A549 (cell line): ENCODE data around the gene CIT. TPM values are rescaled to one million over a fixed set of nuclear protein-coding genes. Genes with fewer than 3 reads are reported as not detected.

ENCODE experiments used
- ATAC-seq, 2 experiments: fragments of 200-7000 bp in 1 of 2; fragments of >200 bp in 1 of 2; cut with Nextera tagmentation in 1 of 2; cut with Tn5 transposase in 1 of 2; 3 replicates each; pipeline versions ENCODE4 v1.8.0 to v1.9.1; 2018 to 2020; ENCODE audit warnings: mild to moderate bottlenecking in 1 of 2, moderate library complexity in 1 of 2
- CTCF ChIA-PET: fragments of 300-600 bp; sonication (Branson Sonifier 250); formaldehyde crosslinking; extraction: SDS; loops from one replicate; lab custom pipeline; 2021; ENCODE audit warnings: antibody characterized with exemption, inconsistent platforms; lab: Yijun Ruan, JAX
- POLR2A ChIA-PET: fragments of 350-600 bp; formaldehyde crosslinking; extraction: SDS; loops from one replicate; lab custom pipeline; 2021; ENCODE audit warnings: antibody characterized with exemption, inconsistent platforms; lab: Yijun Ruan, JAX
- DNase-seq, 2 experiments: peaks; one replicate each; pipeline versions ENCODE4 v3.0.0 to v3.0.0-alpha.2; 2011 to 2016; ENCODE audit warnings: low read depth in 1 of 2, low spot score in 1 of 2
- FAIRE-seq: peaks from 2 replicates; lab custom pipeline; 2011; peaks lifted over from hg19 to GRCh38; lab: Jason Lieb, UNC
- H3K27ac ChIP-seq, 2 experiments: fragments of >200 bp; sonication (Bioruptor Twin); formaldehyde crosslinking; 3 replicates each; pipeline ENCODE4 v1.5.1; 2016 to 2017
- H3K4me1 ChIP-seq: fragments of >200 bp; sonication (Bioruptor Twin); formaldehyde crosslinking; 3 replicates; pipeline ENCODE4 v1.6.1; 2016
- H3K4me2 ChIP-seq: fragments of >200 bp; sonication (Bioruptor Twin); formaldehyde crosslinking; 3 replicates; pipeline ENCODE4 v1.6.1; 2016
- H3K4me3 ChIP-seq: fragments of >200 bp; sonication (Bioruptor Twin); formaldehyde crosslinking; 3 replicates; pipeline ENCODE4 v1.5.1; 2016
- H3K9me3 ChIP-seq: fragments of >200 bp; sonication (Bioruptor Twin); formaldehyde crosslinking; 3 replicates; pipeline ENCODE4 v1.6.1; 2016
- CEBPB ChIP-seq, 2 experiments: fragments of >200 bp in 1 of 2; sonication (Bioruptor Twin) in 1 of 2; formaldehyde crosslinking in 1 of 2; IDR thresholded peaks; 2 replicates each; pipeline ENCODE4 v1.6.1; 2012 to 2016
- CHD2 ChIP-seq: fragments of 150-350 bp; IDR thresholded peaks from 2 replicates; pipeline ENCODE4 v1.6.1; 2014; ENCODE audit warnings: low read length; ENCODE audit not compliant: partially characterized antibody
- EHF ChIP-seq: fragments of 250-450 bp; sonication (Bioruptor Pico); IDR thresholded peaks from 2 replicates; pipeline ENCODE4 v1.5.0; 2020; ENCODE audit warnings: mild to moderate bottlenecking
- EHMT2 ChIP-seq: fragments of 200-600 bp; sonication (generic); IDR thresholded peaks from 2 replicates; pipeline ENCODE4 v1.6.1; 2016; ENCODE audit warnings: antibody characterized with exemption, low read depth, mild to moderate bottlenecking, moderate library complexity
- FOSL2 ChIP-seq, 2 experiments: fragments of 450-650 bp in 1 of 2; fragments of >200 bp in 1 of 2; sonication (Bioruptor Twin) in 1 of 2; formaldehyde crosslinking; IDR thresholded peaks; 2 replicates each; pipeline versions ENCODE4 v1.5.0 to v1.6.1; 2016 to 2020; ENCODE audit warnings: mild to moderate bottlenecking in 1 of 2, moderate library complexity in 1 of 2
- GATA3 ChIP-seq: IDR thresholded peaks from 2 replicates; pipeline ENCODE4 v1.6.1; 2012; ENCODE audit warnings: borderline replicate concordance
- HDAC2 ChIP-seq: fragments of 200-600 bp; sonication (generic); IDR thresholded peaks from 2 replicates; pipeline ENCODE4 v1.6.1; 2016
- HEYL ChIP-seq: fragments of 250-450 bp; sonication (Bioruptor Pico); IDR thresholded peaks from 2 replicates; pipeline ENCODE4 v1.8.0; 2021; ENCODE audit warnings: mild to moderate bottlenecking, moderate library complexity
- HOXB13 ChIP-seq: fragments of 250-450 bp; sonication (Bioruptor Pico); IDR thresholded peaks from 2 replicates; pipeline ENCODE4 v1.5.0; 2020; ENCODE audit warnings: low read depth, mild to moderate bottlenecking, moderate library complexity
- HOXB5 ChIP-seq: fragments of 250-450 bp; sonication (Bioruptor Pico); IDR thresholded peaks from 2 replicates; pipeline ENCODE4 v1.5.0; 2020; ENCODE audit warnings: mild to moderate bottlenecking, moderate library complexity
- KDM1A ChIP-seq: fragments of 200-600 bp; sonication (generic); IDR thresholded peaks from 2 replicates; pipeline ENCODE4 v1.6.1; 2016; ENCODE audit warnings: low read depth, mild to moderate bottlenecking
- MAFK ChIP-seq: fragments of 450-650 bp; IDR thresholded peaks from 2 replicates; pipeline ENCODE4 v1.6.1; 2014; ENCODE audit not compliant: partially characterized antibody
- NPAS2 ChIP-seq: fragments of 250-450 bp; sonication (Bioruptor Pico); IDR thresholded peaks from 2 replicates; pipeline ENCODE4 v1.8.0; 2022; ENCODE audit warnings: mild to moderate bottlenecking, moderate library complexity, borderline replicate concordance
- NR3C1 ChIP-seq: fragments of >200 bp; sonication (Bioruptor Twin); formaldehyde crosslinking; IDR thresholded peaks from 3 replicates; pipeline ENCODE4 v1.6.1; 2017
- PHF8 ChIP-seq: fragments of 200-600 bp; sonication (generic); IDR thresholded peaks from 2 replicates; pipeline ENCODE4 v1.6.1; 2016; ENCODE audit warnings: low read depth, mild to moderate bottlenecking, antibody characterized with exemption, moderate library complexity, borderline replicate concordance
- RARB ChIP-seq: fragments of 250-450 bp; sonication (Bioruptor Pico); IDR thresholded peaks from 2 replicates; pipeline ENCODE4 v1.8.0; 2021; ENCODE audit warnings: mild to moderate bottlenecking, moderate library complexity
- RNF2 ChIP-seq: fragments of 200-600 bp; sonication (generic); IDR thresholded peaks from 2 replicates; pipeline ENCODE4 v1.6.1; 2016; ENCODE audit warnings: low read depth, mild to moderate bottlenecking, antibody characterized with exemption, moderate library complexity, borderline replicate concordance
- SREBF2 ChIP-seq: fragments of 450-650 bp; IDR thresholded peaks from 2 replicates; pipeline ENCODE4 v1.6.1; 2014; ENCODE audit warnings: mild to moderate bottlenecking, moderate library complexity
- TP53 ChIP-seq: fragments of 250-450 bp; sonication (Bioruptor Pico); IDR thresholded peaks from 2 replicates; pipeline ENCODE4 v1.5.0; 2021; ENCODE audit warnings: mild to moderate bottlenecking, moderate library complexity
- ZC3H11A ChIP-seq: fragments of 450-650 bp; IDR thresholded peaks from 2 replicates; pipeline ENCODE4 v1.6.1; 2014; ENCODE audit warnings: antibody characterized with exemption, mild to moderate bottlenecking
- WGBS: methylation state at CpG from one replicate; pipeline ENCODE4 v1.1.6; 2017; ENCODE audit errors: missing lambda C conversion rate; 5-methylcytosine and 5-hydroxymethylcytosine counted together
- polyA plus RNA-seq, 4 experiments: library from polyadenylated mRNA; depleted of rRNA in 3 of 4; stranded (reverse); fragments of >200 nt; fragmentation: RNase III in 1 of 4; extraction: RNeasy Plus Mini Kit Qiagen cat#74134 plus additional on column Dnase treatment in 1 of 4; gene quantifications; 2 replicates in 3 of 4; 3 replicates in 1 of 4; pipeline ENCODE4 v1.2.3, GENCODE V29; 2011 to 2017
- TF ChIP-seq, protein P1 (sequence below): fragments of >200 bp; sonication (Bioruptor Twin); formaldehyde crosslinking; IDR thresholded peaks from 3 replicates; pipeline ENCODE4 v1.5.1; 2016
- TF ChIP-seq, protein P2 (sequence below): fragments of 450-650 bp; IDR thresholded peaks from 2 replicates; pipeline ENCODE4 v1.6.1; 2014; ENCODE audit warnings: antibody characterized with exemption
- TF ChIP-seq, protein P3 (sequence below): IDR thresholded peaks from 2 replicates; pipeline ENCODE4 v1.6.1; 2012
- TF ChIP-seq, protein P4 (sequence below): fragments of 250-450 bp; sonication (Bioruptor Pico); IDR thresholded peaks from 2 replicates; pipeline ENCODE4 v1.5.0; 2021; ENCODE audit warnings: mild to moderate bottlenecking, moderate library complexity, borderline replicate concordance
- TF ChIP-seq, protein P5 (sequence below): fragments of >200 bp; sonication (Bioruptor Twin); formaldehyde crosslinking; IDR thresholded peaks from 2 replicates; pipeline ENCODE4 v1.6.1; 2016
- TF ChIP-seq, protein P6 (sequence below): fragments of >200 bp; sonication (Bioruptor Twin); formaldehyde crosslinking; IDR thresholded peaks from 3 replicates; pipeline ENCODE4 v1.6.1; 2016

CIT gene
- polyA plus RNA-seq, 2 of the 4 experiments (the other 2 are of a cell fraction), result 12.5 to 25.4 TPM

DNA sequence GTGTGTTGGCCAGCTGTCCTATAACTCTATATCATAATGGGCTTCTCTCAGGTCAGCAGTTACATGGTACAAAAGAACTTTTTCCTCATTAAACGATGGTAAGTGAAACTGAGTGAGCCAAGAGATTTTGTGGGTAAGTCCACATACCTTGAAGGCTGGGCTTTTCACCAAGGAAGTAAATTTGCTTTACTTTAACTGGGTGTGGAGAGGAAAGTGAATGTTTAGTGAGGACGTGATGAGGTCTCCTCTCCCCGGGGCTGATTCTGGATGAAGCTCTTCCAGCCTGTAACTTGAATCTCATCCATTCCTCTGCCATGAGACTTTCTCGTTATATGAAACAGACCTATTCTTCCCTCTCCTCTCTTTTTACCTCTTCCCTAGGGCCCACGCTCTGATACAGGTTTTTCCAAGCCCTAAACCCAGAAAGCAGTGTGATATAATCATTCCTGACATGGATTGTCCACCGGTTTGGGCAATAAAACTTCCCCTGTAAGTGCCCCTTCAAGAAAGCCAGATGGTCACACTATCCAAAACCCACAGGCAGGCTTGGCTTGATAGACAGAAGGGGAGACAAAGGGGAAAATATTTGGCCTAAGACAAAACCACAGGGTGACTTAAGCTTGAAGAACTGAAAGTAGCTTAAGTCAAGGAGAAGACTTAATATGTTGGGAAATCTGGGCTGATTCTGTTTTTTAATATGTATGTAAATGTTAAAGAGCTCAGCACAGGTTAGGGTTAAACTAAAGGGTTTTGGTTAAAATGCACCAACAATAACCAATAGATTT lies 50.3 kb downstream of the CIT start (continued):
- TF ChIP-seq, protein P1, sequence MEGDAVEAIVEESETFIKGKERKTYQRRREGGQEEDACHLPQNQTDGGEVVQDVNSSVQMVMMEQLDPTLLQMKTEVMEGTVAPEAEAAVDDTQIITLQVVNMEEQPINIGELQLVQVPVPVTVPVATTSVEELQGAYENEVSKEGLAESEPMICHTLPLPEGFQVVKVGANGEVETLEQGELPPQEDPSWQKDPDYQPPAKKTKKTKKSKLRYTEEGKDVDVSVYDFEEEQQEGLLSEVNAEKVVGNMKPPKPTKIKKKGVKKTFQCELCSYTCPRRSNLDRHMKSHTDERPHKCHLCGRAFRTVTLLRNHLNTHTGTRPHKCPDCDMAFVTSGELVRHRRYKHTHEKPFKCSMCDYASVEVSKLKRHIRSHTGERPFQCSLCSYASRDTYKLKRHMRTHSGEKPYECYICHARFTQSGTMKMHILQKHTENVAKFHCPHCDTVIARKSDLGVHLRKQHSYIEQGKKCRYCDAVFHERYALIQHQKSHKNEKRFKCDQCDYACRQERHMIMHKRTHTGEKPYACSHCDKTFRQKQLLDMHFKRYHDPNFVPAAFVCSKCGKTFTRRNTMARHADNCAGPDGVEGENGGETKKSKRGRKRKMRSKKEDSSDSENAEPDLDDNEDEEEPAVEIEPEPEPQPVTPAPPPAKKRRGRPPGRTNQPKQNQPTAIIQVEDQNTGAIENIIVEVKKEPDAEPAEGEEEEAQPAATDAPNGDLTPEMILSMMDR, result no peak
- TF ChIP-seq, protein P2, sequence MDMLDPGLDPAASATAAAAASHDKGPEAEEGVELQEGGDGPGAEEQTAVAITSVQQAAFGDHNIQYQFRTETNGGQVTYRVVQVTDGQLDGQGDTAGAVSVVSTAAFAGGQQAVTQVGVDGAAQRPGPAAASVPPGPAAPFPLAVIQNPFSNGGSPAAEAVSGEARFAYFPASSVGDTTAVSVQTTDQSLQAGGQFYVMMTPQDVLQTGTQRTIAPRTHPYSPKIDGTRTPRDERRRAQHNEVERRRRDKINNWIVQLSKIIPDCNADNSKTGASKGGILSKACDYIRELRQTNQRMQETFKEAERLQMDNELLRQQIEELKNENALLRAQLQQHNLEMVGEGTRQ, result no peak
- TF ChIP-seq HDAC2 (no peak), HEYL (no peak)

DNA sequence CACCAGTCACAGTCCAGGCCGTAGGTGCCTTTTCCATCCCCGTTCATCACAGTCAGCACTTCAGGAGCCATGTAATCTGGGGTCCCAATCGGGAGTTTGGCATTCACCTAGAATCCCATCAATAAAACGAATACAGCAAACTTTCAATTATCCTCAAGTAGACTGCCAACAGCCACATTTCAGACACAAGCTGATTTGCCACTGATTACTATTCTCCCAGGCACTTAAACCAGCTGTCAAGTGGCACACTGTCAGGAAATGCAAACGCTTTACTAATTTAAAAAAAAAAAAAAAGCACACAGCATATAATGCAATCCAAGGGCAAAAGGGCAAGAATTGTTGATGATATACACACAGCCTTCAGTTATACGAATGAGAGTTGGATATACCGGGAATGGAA lies 51.9 kb downstream of the CIT start:
- no peak for DNase-seq
- no peak for ATAC-seq
- Histone ChIP-seq H3K4me3 (no peak overlapping the region), H3K9me3 (no peaks in the 10 kb centered on the region), H3K4me2 (no peak overlapping the region), H3K27ac (no peak overlapping the region), H3K4me1 (no peaks in the 10 kb centered on the region)
- FAIRE-seq, result no peak
- POLR2A ChIA-PET, result no interaction called here
- TF ChIP-seq HDAC2 (no peak), ZC3H11A (no peak), KDM1A (no peak), CEBPB (IDR thresholded peaks at IDR 0.05) (no peak), CHD2 (no peak), RARB (CRISPR knock-in tag) (no peak), HOXB13 (CRISPR knock-in tag) (no peak), TP53 (CRISPR knock-in tag) (no peak), PHF8 (no peak)
- TF ChIP-seq, protein P3, sequence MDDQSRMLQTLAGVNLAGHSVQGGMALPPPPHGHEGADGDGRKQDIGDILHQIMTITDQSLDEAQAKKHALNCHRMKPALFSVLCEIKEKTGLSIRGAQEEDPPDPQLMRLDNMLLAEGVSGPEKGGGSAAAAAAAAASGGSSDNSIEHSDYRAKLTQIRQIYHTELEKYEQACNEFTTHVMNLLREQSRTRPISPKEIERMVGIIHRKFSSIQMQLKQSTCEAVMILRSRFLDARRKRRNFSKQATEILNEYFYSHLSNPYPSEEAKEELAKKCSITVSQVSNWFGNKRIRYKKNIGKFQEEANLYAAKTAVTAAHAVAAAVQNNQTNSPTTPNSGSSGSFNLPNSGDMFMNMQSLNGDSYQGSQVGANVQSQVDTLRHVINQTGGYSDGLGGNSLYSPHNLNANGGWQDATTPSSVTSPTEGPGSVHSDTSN, result no peak
- CTCF ChIA-PET, result no interaction called here
- WGBS, result 90% methylated on average over 7 of the region's 7 CpGs

DNA sequence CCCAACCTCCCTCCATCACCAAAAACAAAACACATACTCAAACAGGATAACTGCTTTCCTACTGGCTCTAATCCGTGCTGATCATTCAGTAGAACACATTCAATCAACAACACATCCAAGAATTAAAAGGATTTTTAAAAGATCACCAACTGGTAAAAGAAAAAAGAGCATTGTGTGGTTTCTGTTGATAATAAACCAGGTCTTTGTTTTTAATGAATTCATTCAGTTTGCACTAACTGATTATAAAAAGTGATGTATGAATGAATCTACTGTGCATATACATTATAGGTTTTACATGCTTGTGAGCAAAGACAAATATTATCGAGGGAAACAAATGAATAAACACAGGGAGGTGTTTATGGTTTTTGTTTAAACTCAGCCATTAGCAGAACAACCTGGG lies 55.1 kb downstream of the CIT start:
- no peak overlapping the region for H3K4me2 ChIP-seq
- ATAC-seq (no peak), FAIRE-seq (no peak), DNase-seq (no peak)
- H3K27ac ChIP-seq, result no peak overlapping the region
- H3K9me3 ChIP-seq, result no peaks in the 10 kb centered on the region
- ChIA-PET CTCF (no interaction called here), POLR2A (no interaction called here)
- H3K4me3 ChIP-seq, result no peak overlapping the region
- TF ChIP-seq CEBPB (IDR thresholded peaks at IDR 0.05) (no peak), FOSL2 (IDR thresholded peaks at IDR 0.05) (no peak), FOSL2 (CRISPR knock-in tag; IDR thresholded peaks at IDR 0.05) (no peak), EHMT2 (no peak), RNF2 (no peak), SREBF2 (no peak), NR3C1 (no peak), ZC3H11A (no peak), NPAS2 (CRISPR knock-in tag) (no peak), GATA3 (no peak), MAFK (no peak), HOXB5 (CRISPR knock-in tag) (no peak), EHF (CRISPR knock-in tag) (no peak)
- TF ChIP-seq, protein P4, sequence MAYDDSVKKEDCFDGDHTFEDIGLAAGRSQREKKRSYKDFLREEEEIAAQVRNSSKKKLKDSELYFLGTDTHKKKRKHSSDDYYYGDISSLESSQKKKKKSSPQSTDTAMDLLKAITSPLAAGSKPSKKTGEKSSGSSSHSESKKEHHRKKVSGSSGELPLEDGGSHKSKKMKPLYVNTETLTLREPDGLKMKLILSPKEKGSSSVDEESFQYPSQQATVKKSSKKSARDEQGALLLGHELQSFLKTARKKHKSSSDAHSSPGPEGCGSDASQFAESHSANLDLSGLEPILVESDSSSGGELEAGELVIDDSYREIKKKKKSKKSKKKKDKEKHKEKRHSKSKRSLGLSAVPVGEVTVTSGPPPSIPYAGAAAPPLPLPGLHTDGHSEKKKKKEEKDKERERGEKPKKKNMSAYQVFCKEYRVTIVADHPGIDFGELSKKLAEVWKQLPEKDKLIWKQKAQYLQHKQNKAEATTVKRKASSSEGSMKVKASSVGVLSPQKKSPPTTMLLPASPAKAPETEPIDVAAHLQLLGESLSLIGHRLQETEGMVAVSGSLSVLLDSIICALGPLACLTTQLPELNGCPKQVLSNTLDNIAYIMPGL (CRISPR knock-in tag), result no peak
- TF ChIP-seq, protein P5, sequence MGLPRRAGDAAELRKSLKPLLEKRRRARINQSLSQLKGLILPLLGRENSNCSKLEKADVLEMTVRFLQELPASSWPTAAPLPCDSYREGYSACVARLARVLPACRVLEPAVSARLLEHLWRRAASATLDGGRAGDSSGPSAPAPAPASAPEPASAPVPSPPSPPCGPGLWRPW, result no peak
- TF ChIP-seq, protein P6, sequence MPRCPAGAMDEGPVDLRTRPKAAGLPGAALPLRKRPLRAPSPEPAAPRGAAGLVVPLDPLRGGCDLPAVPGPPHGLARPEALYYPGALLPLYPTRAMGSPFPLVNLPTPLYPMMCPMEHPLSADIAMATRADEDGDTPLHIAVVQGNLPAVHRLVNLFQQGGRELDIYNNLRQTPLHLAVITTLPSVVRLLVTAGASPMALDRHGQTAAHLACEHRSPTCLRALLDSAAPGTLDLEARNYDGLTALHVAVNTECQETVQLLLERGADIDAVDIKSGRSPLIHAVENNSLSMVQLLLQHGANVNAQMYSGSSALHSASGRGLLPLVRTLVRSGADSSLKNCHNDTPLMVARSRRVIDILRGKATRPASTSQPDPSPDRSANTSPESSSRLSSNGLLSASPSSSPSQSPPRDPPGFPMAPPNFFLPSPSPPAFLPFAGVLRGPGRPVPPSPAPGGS, result no peak
- TF ChIP-seq, protein P3, result no peak
- whole genome bisulfite sequencing, result 82% methylated on average over 2 of the region's 2 CpGs
- H3K4me1 ChIP-seq, result no peaks in the 10 kb centered on the region
